ENCODE measurements around the gene CACNB4. TPM values are rescaled to one million over a fixed set of nuclear protein-coding genes. Genes with fewer than 3 reads are reported as not detected.

The CACNB4 gene
- total RNA-seq, 1 experiment from 2014 or later, result 2.0 TPM

- ChIA-PET CTCF (no interaction called here), POLR2A (no interaction called here), RAD21 (ENCODE audit: low non-redundant PET in 1 of 2, low total read pairs in 2 of 2, uncharacterized antibody in 2 of 2, unreplicated experiment in 2 of 2) (no interaction called here)
- intact Hi-C loops (cut with micrococcal nuclease), result no loop called here
- Histone ChIP-seq H3K4me3 (replicated peaks in 1 of 2; ENCODE audit: low read depth in 1 of 2, low read length in 2 of 2) (no peak overlapping the region), H2AFZ (ENCODE audit: low read depth, low read length, poor library complexity, severe bottlenecking) (no peak overlapping the region), H3K79me2 (ENCODE audit: insufficient read depth, low read length) (no peaks in the 10 kb centered on the region), H3K4me2 (ENCODE audit: low read length) (no peak overlapping the region), H3K36me3 (ENCODE audit: control insufficient read depth in 1 of 2, insufficient read depth in 2 of 2, low read length in 2 of 2) (no peaks in the 10 kb centered on the region), H4K20me1 (ENCODE audit: insufficient read depth) (no peaks in the 10 kb centered on the region), H3K9me2 (ENCODE audit: insufficient read depth) (no peaks in the 10 kb centered on the region; the same call in 1 of the 2 replicates), H3K9ac (ENCODE audit: low read length) (no peak overlapping the region), H3K9me3 (ENCODE audit: control insufficient read depth in 1 of 2, insufficient read depth in 1 of 2, low read depth in 1 of 2, low read length in 2 of 2) (no peaks in the 10 kb centered on the region), H3K27me3 (ENCODE audit: insufficient read depth, low read length) (no peaks in the 10 kb centered on the region), H3K27ac (ENCODE audit: low read depth, low read length) (no peak overlapping the region), H3K4me1 (ENCODE audit: control insufficient read depth in 1 of 2, insufficient read depth in 2 of 2, low read length in 2 of 2) (no peaks in the 10 kb centered on the region)
- TF ChIP-seq SP1 (IDR thresholded peaks at IDR 0.05; ENCODE audit: low read depth), result no peak
- TF ChIP-seq MAX (IDR thresholded peaks at IDR 0.05), result no peak
- no peak for TF ChIP-seq JUND (IDR thresholded peaks at IDR 0.05)
- no peak for TF ChIP-seq ZBTB33 (IDR thresholded peaks at IDR 0.05; ENCODE audit: extremely low read depth, insufficient replicate concordance, low read length)
- TF ChIP-seq EZH2 (IDR thresholded peaks at IDR 0.05), result no peak
- no peak for TF ChIP-seq EGR1 (IDR thresholded peaks at IDR 0.05; ENCODE audit: low read depth)
- no peak for TF ChIP-seq POLR2AphosphoS5 (IDR thresholded peaks at IDR 0.05; ENCODE audit: low read depth, low read length)
- no peak for TF ChIP-seq REST (IDR thresholded peaks at IDR 0.05; ENCODE audit: low read depth)
- TF ChIP-seq TCF7L2 (IDR thresholded peaks at IDR 0.05; ENCODE audit: borderline replicate concordance, extremely low read depth, insufficient read depth, insufficient read length), result no peak
- TF ChIP-seq CBX3 (IDR thresholded peaks at IDR 0.05; ENCODE audit: low read depth), result no peak
- TF ChIP-seq POLR2A (IDR thresholded peaks at IDR 0.05; ENCODE audit: borderline replicate concordance, extremely low read depth, insufficient read depth, insufficient read length), result no peak
- no peak for TF ChIP-seq ELF1 (IDR thresholded peaks at IDR 0.05; ENCODE audit: borderline replicate concordance, low read depth)
- TF ChIP-seq RAD21 (IDR thresholded peaks at IDR 0.05; ENCODE audit: low read depth), result no peak
- no peak for TF ChIP-seq EZH2phosphoT487 (IDR thresholded peaks at IDR 0.05; ENCODE audit: borderline replicate concordance)
- TF ChIP-seq ZFX (IDR thresholded peaks at IDR 0.05), result no peak
- TF ChIP-seq SRF (IDR thresholded peaks at IDR 0.05; ENCODE audit: low read depth), result no peak
- no peak for TF ChIP-seq SIN3A (IDR thresholded peaks at IDR 0.05; ENCODE audit: low read depth)
- no TSS peak for BruUV-seq (replicated peaks)
- DNase-seq (ENCODE audit: low read depth, low spot score) (no peak), ATAC-seq (no peak)
These were observed 34.8 kb downstream of the CACNB4 start for GRCh38 chr2:152064001-152064400.

Data from HCT116 (cell line).